H1 (cell line): Measurements from ENCODE around the gene PLSCR3. TPM values are rescaled to one million over a fixed set of nuclear protein-coding genes. Genes with fewer than 3 reads are reported as not detected.

Source experiments
- CTCF ChIA-PET: fragments of 300-600 bp; sonication (Branson Sonifier 250); formaldehyde crosslinking; loops from one replicate; lab custom pipeline; 2021; ENCODE audit not compliant: partially characterized antibody; lab: Charles Lee
- POLR2A ChIA-PET: fragments of 300-600 bp; sonication (Branson Sonifier 250); formaldehyde crosslinking; loops from one replicate; lab custom pipeline; 2021; ENCODE audit warnings: inconsistent platforms; ENCODE audit not compliant: partially characterized antibody; lab: Charles Lee
- DNase-seq, 2 experiments: peaks; one replicate each; pipeline versions ENCODE4 v3.0.0 to v3.0.0-alpha.2; 2010 to 2022; ENCODE audit warnings: low spot score in 2 of 2, low read depth in 1 of 2, mixed read lengths in 1 of 2
- FAIRE-seq: peaks from 2 replicates; lab custom pipeline; 2011; peaks lifted over from hg19 to GRCh38; lab: Jason Lieb, UNC
- H2AFZ ChIP-seq: 2 replicates; pipeline ENCODE4 v1.8.1; 2012; ENCODE audit warnings: low read length, inconsistent platforms
- H2AK5ac ChIP-seq: 2 replicates; pipeline ENCODE4 v1.6.1; 2013; ENCODE audit warnings: low read depth, low read length
- H2BK120ac ChIP-seq: replicated peaks from 2 replicates; pipeline ENCODE3; 2013; ENCODE audit warnings: low read depth, low read length, inconsistent platforms
- H2BK12ac ChIP-seq: 2 replicates; pipeline ENCODE4 v1.6.1; 2013; ENCODE audit warnings: low read depth, low read length
- H2BK15ac ChIP-seq: 2 replicates; pipeline ENCODE4 v1.6.1; 2013; ENCODE audit warnings: low read length
- H2BK20ac ChIP-seq: 2 replicates; pipeline ENCODE4 v1.6.1; 2013; ENCODE audit warnings: low read length
- H2BK5ac ChIP-seq: 2 replicates; pipeline ENCODE4 v1.6.1; 2013; ENCODE audit warnings: low read depth, low read length
- H3K14ac ChIP-seq: 2 replicates; pipeline ENCODE4 v1.6.1; 2013; ENCODE audit warnings: inconsistent platforms; ENCODE audit not compliant: insufficient read length
- H3K18ac ChIP-seq: 2 replicates; pipeline ENCODE4 v1.6.1; 2013; ENCODE audit warnings: low read length; ENCODE audit errors: extremely low read depth
- H3K23ac ChIP-seq: 2 replicates; pipeline ENCODE4 v1.6.1; 2013; ENCODE audit warnings: inconsistent platforms; ENCODE audit not compliant: insufficient read length
- H3K23me2 ChIP-seq: 2 replicates; pipeline ENCODE4 v1.6.1; 2013; ENCODE audit warnings: low read depth, low read length
- H3K27ac ChIP-seq: 2 replicates; pipeline ENCODE4 v1.6.1; 2011; ENCODE audit warnings: low read depth, low read length, inconsistent platforms
- H3K27me3 ChIP-seq, 4 experiments: replicated peaks in 1 of 4; 1 replicate in 1 of 4; 2 replicates in 3 of 4; pipeline versions ENCODE4 v1.6.1 to v1.8.1; 2011 to 2013; ENCODE audit warnings: low read length in 3 of 4, mild to moderate bottlenecking in 3 of 4, inconsistent platforms in 2 of 4, mixed read lengths in 2 of 4, moderate library complexity in 1 of 4; ENCODE audit not compliant: control insufficient read depth in 3 of 4, insufficient read depth in 3 of 4; ENCODE audit errors: extremely low read depth in 1 of 4
- H3K36me3 ChIP-seq, 4 experiments: 2 replicates each; pipeline versions ENCODE4 v1.6.1 to v1.8.1; 2011 to 2013; ENCODE audit warnings: mild to moderate bottlenecking in 4 of 4, low read length in 3 of 4, moderate library complexity in 2 of 4, control low read depth in 1 of 4, inconsistent platforms in 1 of 4; ENCODE audit not compliant: insufficient read depth in 4 of 4, control insufficient read depth in 2 of 4
- H3K4ac ChIP-seq: replicated peaks from 2 replicates; pipeline ENCODE3; 2013; ENCODE audit warnings: low read length, low read depth, mixed read lengths, inconsistent platforms; ENCODE audit not compliant: insufficient read length
- H3K4me1 ChIP-seq, 4 experiments: replicated peaks in 1 of 4; 1 replicate in 1 of 4; 2 replicates in 3 of 4; pipeline versions ENCODE4 v1.6.1 to v1.8.1; 2011 to 2013; ENCODE audit warnings: low read length in 3 of 4, inconsistent platforms in 2 of 4, mixed read lengths in 1 of 4; ENCODE audit not compliant: insufficient read depth in 4 of 4, control insufficient read depth in 3 of 4
- H3K4me2 ChIP-seq, 2 experiments: 2 replicates each; pipeline versions ENCODE4 v1.6.1 to v1.8.1; 2011 to 2013; ENCODE audit warnings: low read depth in 2 of 2, low read length in 2 of 2, control low read depth in 1 of 2, inconsistent platforms in 1 of 2, mild to moderate bottlenecking in 1 of 2; ENCODE audit not compliant: insufficient read depth in 1 of 2
- H3K4me3 ChIP-seq, 4 experiments: fragments of 200-600, 300-600 bp in 1 of 4; sonication (generic), shearing (Covaris generic), sonication (Bioruptor Twin) in 1 of 4; 2 replicates each; pipeline versions ENCODE4 v1.5.1 to v1.8.1; 2011 to 2016; ENCODE audit warnings: low read length in 4 of 4, low read depth in 3 of 4, control low read depth in 2 of 4, inconsistent platforms in 2 of 4, mild to moderate bottlenecking in 2 of 4, mixed read lengths in 1 of 4, moderate library complexity in 1 of 4; ENCODE audit not compliant: insufficient read depth in 2 of 4; ENCODE audit errors: extremely low read depth in 1 of 4
- H3K56ac ChIP-seq: replicated peaks from 2 replicates; pipeline ENCODE3; 2013; ENCODE audit warnings: low read depth, mild to moderate bottlenecking, mixed read lengths, low read length, inconsistent platforms; ENCODE audit not compliant: insufficient read length
- H3K79me1 ChIP-seq: 2 replicates; pipeline ENCODE4 v1.6.1; 2013; ENCODE audit warnings: low read depth, low read length, control low read depth
- H3K79me2 ChIP-seq, 2 experiments: 2 replicates each; pipeline versions ENCODE4 v1.6.1 to v1.8.1; 2012 to 2013; ENCODE audit warnings: low read length in 2 of 2, mild to moderate bottlenecking in 2 of 2, inconsistent platforms in 1 of 2; ENCODE audit not compliant: insufficient read depth in 2 of 2, control insufficient read depth in 1 of 2
- H3K9ac ChIP-seq, 4 experiments: replicated peaks in 1 of 4; 1 replicate in 1 of 4; 2 replicates in 3 of 4; pipeline versions ENCODE4 v1.6.1 to v1.8.1; 2011 to 2013; ENCODE audit warnings: low read depth in 3 of 4, low read length in 3 of 4, control low read depth in 2 of 4, mild to moderate bottlenecking in 2 of 4, moderate library complexity in 2 of 4, inconsistent platforms in 1 of 4; ENCODE audit errors: extremely low read depth in 1 of 4
- H3K9me3 ChIP-seq, 2 experiments: 2 replicates each; pipeline versions ENCODE4 v1.6.1 to v1.8.1; 2012 to 2013; ENCODE audit warnings: mild to moderate bottlenecking in 2 of 2, moderate library complexity in 2 of 2, control low read depth in 1 of 2, inconsistent platforms in 1 of 2, low read depth in 1 of 2, low read length in 1 of 2, mixed read lengths in 1 of 2; ENCODE audit not compliant: insufficient read depth in 2 of 2
- H4K20me1 ChIP-seq, 2 experiments: replicated peaks in 1 of 2; 2 replicates each; pipeline versions ENCODE3 to v1.8.1; 2011 to 2013; ENCODE audit warnings: inconsistent platforms in 2 of 2, low read length in 2 of 2, mild to moderate bottlenecking in 1 of 2; ENCODE audit not compliant: insufficient read depth in 2 of 2, control insufficient read depth in 1 of 2
- H4K5ac ChIP-seq: 2 replicates; pipeline ENCODE4 v1.6.1; 2013; ENCODE audit warnings: low read length, low read depth, mixed read lengths, inconsistent platforms; ENCODE audit not compliant: insufficient read length
- H4K8ac ChIP-seq: 2 replicates; pipeline ENCODE4 v1.8.0; 2013; ENCODE audit warnings: mild to moderate bottlenecking, moderate library complexity, low read length, inconsistent platforms; ENCODE audit not compliant: insufficient read depth; ENCODE audit errors: extremely low read depth
- H4K91ac ChIP-seq: replicated peaks from 2 replicates; pipeline ENCODE3; 2013; ENCODE audit warnings: low read length, mixed read lengths, inconsistent platforms; ENCODE audit not compliant: insufficient read length
- CREB1 ChIP-seq: IDR thresholded peaks from 2 replicates; pipeline ENCODE4 v1.6.1; 2012; ENCODE audit warnings: inconsistent platforms
- CTCF ChIP-seq, 3 experiments: IDR thresholded peaks; 1 replicate in 2 of 3; 2 replicates in 1 of 3; pipeline versions ENCODE4 v1.5.1 to v1.6.1; 2011; ENCODE audit warnings: low read length in 3 of 3, mild to moderate bottlenecking in 3 of 3, inconsistent platforms in 2 of 3, low read depth in 1 of 3, moderate library complexity in 1 of 3; ENCODE audit not compliant: insufficient read depth in 1 of 3; ENCODE audit errors: control extremely low read depth in 1 of 3
- HDAC2 ChIP-seq, 2 experiments: fragments of 300-600 bp in 1 of 2; sonication (generic) in 1 of 2; IDR thresholded peaks; 2 replicates each; pipeline ENCODE4 v1.6.1; 2011 to 2012; ENCODE audit warnings: low read depth in 2 of 2, low read length in 2 of 2, mild to moderate bottlenecking in 2 of 2, moderate library complexity in 2 of 2, borderline replicate concordance in 1 of 2, inconsistent platforms in 1 of 2
- MAX ChIP-seq: IDR thresholded peaks from 2 replicates; pipeline ENCODE4 v1.6.1; 2012; ENCODE audit warnings: inconsistent platforms
- POLR2AphosphoS5 ChIP-seq: IDR thresholded peaks from 2 replicates; pipeline ENCODE4 v1.6.1; 2011; ENCODE audit warnings: low read depth, low read length
- RAD21 ChIP-seq, 2 experiments: IDR thresholded peaks in 1 of 2; conservative IDR thresholded peaks in 1 of 2; 2 replicates each; pipeline ENCODE4 v1.6.1; 2011; ENCODE audit warnings: low read depth in 2 of 2, low read length in 2 of 2, improper control_type of control experiment in 1 of 2, inconsistent platforms in 1 of 2, mild to moderate bottlenecking in 1 of 2, moderate library complexity in 1 of 2
- SP4 ChIP-seq: IDR thresholded peaks from 2 replicates; pipeline ENCODE4 v1.6.1; 2012; ENCODE audit warnings: low read length, inconsistent platforms
- SRF ChIP-seq: IDR thresholded peaks from 2 replicates; pipeline ENCODE4 v1.6.1; 2011; ENCODE audit warnings: mild to moderate bottlenecking, low read depth, low read length, moderate library complexity
- TCF12 ChIP-seq: IDR thresholded peaks from 2 replicates; pipeline ENCODE4 v1.6.1; 2011; ENCODE audit warnings: low read depth, mild to moderate bottlenecking, low read length
- WGBS, 2 experiments: shearing (Covaris generic) in 1 of 2; methylation state at CpG; one replicate each; pipeline versions ENCODE4 v1.1.6 to v1.1.7; 2013 to 2015; ENCODE audit warnings: low lambda C conversion rate in 2 of 2, mixed read lengths in 2 of 2, inconsistent platforms in 1 of 2, low coverage in 1 of 2, missing lambda C conversion rate in 1 of 2; ENCODE audit not compliant: insufficient replicate concordance in 2 of 2, insufficient coverage in 1 of 2, insufficient read length in 1 of 2; ENCODE audit errors: extremely low coverage in 1 of 2, missing lambda C conversion rate in 1 of 2; 5-methylcytosine and 5-hydroxymethylcytosine counted together
- polyA plus RNA-seq, 7 experiments: library from polyadenylated mRNA; depleted of rRNA in 3 of 7; stranded (reverse) in 5 of 7; unstranded in 2 of 7; fragments of >200 nt in 5 of 7; fragments of 200-250 nt in 2 of 7; gene quantifications; 1 replicate in 5 of 7; 2 replicates in 1 of 7; 4 replicates in 1 of 7; pipeline versions ENCODE4 v1.2.1 to v1.2.3, GENCODE V29; 2011 to 2013; ENCODE audit warnings: missing spikeins in 2 of 7, mixed read lengths in 2 of 7
- total RNA-seq: library from RNA; stranded (reverse); fragmentation: NEBNext Ultra II Directional; extraction: Animal tissue kit (Norgen Biotek cat#: 25700); gene quantifications from 2 replicates; pipeline ENCODE4 v1.2.1, GENCODE V29; 2021

Gene PLSCR3
- total and polyA plus RNA-seq, 2 of the 8 experiments (the other 6 are each of a cell fraction or from before 2014, with no cell fraction given), result 36.1 to 38.7 TPM

DNA sequence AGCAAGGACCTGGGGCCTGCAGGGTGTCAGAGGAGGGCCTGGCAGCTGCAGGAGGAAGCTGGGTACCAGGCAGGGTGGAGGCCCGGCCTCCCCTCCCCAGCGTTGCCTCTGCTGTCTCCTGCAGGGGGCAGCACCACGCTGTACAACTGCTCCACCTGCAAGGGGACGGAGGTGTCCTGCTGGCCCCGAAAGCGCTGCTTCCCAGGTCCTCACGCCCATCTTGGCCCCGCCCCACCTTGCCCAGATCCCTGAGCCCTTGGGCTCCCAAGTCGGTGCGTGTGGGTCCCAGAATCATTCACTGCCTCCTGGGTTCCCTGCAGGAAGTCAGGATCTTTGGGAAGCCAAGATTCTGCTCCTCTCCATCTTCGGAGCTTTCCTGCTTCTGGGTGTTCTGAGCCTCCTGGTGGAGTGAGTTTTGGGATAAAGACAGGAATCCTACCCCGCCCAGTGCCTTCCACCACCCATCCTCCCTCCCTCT, 38.2 kb downstream of the PLSCR3 start:
- Histone ChIP-seq H3K4me1 (peaks cover 0 to 8% (median 2%) of the 10 kb centered on the region in 4 experiments; a peak in 5 of 7 replicates), H3K79me2 (no peaks in the 10 kb centered on the region), H3K36me3 (no peaks in the 10 kb centered on the region), H3K27ac (no peak overlapping the region), H2BK5ac (no peak overlapping the region), H3K18ac (peak overlapping the region; percentile 32; the same call in 1 of the 2 replicates), H2AFZ (peak overlapping the region; percentile 96), H3K4me2 (peak overlapping the region; percentile 3 to 64; a peak in 3 of 4 replicates), H3K27me3 (no peaks in the 10 kb centered on the region), H3K23ac (no peak overlapping the region), H3K56ac (no peak overlapping the region), H3K4me3 (peak overlapping the region in 1 of 4 experiments; percentile 45; a peak in 2 of 8 replicates), H4K8ac (no peak overlapping the region), H4K5ac (no peak overlapping the region), H3K9ac (no peak overlapping the region), H2AK5ac (no peak overlapping the region), H2BK15ac (peak overlapping the region; percentile 81; the same call in 1 of the 2 replicates), H2BK120ac (no peak overlapping the region), H3K14ac (no peak overlapping the region), H3K23me2 (peaks cover 5% of the 10 kb centered on the region; the same call in 1 of the 2 replicates), H3K79me1 (no peaks in the 10 kb centered on the region), H3K9me3 (no peaks in the 10 kb centered on the region), H4K91ac (no peak overlapping the region), H3K4ac (no peak overlapping the region), H2BK20ac (no peak overlapping the region), H4K20me1 (no peaks in the 10 kb centered on the region), H2BK12ac (0 out of 2 replicates have a peak overlapping the region, but pooled peaks have one; percentile 17)
- POLR2A ChIA-PET, result interaction anchor here (1.1 to 2.2 kb wide), 11 partner anchors 12 to 129 kb away, joined by 3 to 10 read pairs (median 4); partner anchors contain the start of genes ACAP1, FGF11, NEURL4 and POLR2A
- FAIRE-seq, result peak; percentile 75
- 10% methylated on average over 11 of the region's 12 CpGs; no CpG with 5 or more reads in 1 of the 2 experiments for WGBS, 2 experiments
- CTCF ChIA-PET, result interaction anchor here (0.6 to 6.5 kb wide), 40 partner anchors 11 to 217 kb away, joined by 3 to 56 read pairs (median 5); partner anchors contain the start of genes ACAP1, CHRNB1, NEURL4 and PLSCR3
- peak; percentile 82 to 97 for DNase-seq
- TF ChIP-seq SP4 (no peak; the same call in 1 of the 2 replicates), TCF12 (peak; percentile 67; the same call in 1 of the 2 replicates), RAD21 (IDR thresholded peaks at IDR 0.05 in 1 of 2, conservative IDR thresholded peaks at IDR 0.05 in 1 of 2; ENCODE audit: low read depth in 2 of 2, low read length in 2 of 2) (peak; percentile 93 to 97), SRF (no peak), HDAC2 (IDR thresholded peaks at IDR 0.05; ENCODE audit: borderline replicate concordance in 1 of 2, low read depth in 2 of 2, low read length in 2 of 2) (0 out of 4 replicates have a peak, but pooled peaks of 1 of the 2 experiments have one; percentile 33), CREB1 (peak; percentile 59; the same call in 1 of the 2 replicates), MAX (peak; percentile 79; the same call in 1 of the 2 replicates), CTCF (IDR thresholded peaks at IDR 0.05; ENCODE audit: control extremely low read depth in 1 of 3, insufficient read depth in 1 of 3, low read depth in 1 of 3, low read length in 3 of 3) (peak; percentile 94 to 99 (median 99)), POLR2AphosphoS5 (peak; percentile 44; the same call in 1 of the 2 replicates)
